HG03095 (cell line): ENCODE measurements around the gene TMEM179.
"Not testable (repeated sequence)": the region's sequence is repeated elsewhere in the genome, so short reads cannot be mapped to it uniquely, and the experiment has no call there.

Experiments used
- ATAC-seq: cut with Tn5 transposase; IDR thresholded peaks from one replicate; pipeline ENCODE4 v1.9.1; 2021; ENCODE audit warnings: moderate library complexity; ENCODE audit not compliant: unreplicated experiment

TMEM179 gene

DNA sequence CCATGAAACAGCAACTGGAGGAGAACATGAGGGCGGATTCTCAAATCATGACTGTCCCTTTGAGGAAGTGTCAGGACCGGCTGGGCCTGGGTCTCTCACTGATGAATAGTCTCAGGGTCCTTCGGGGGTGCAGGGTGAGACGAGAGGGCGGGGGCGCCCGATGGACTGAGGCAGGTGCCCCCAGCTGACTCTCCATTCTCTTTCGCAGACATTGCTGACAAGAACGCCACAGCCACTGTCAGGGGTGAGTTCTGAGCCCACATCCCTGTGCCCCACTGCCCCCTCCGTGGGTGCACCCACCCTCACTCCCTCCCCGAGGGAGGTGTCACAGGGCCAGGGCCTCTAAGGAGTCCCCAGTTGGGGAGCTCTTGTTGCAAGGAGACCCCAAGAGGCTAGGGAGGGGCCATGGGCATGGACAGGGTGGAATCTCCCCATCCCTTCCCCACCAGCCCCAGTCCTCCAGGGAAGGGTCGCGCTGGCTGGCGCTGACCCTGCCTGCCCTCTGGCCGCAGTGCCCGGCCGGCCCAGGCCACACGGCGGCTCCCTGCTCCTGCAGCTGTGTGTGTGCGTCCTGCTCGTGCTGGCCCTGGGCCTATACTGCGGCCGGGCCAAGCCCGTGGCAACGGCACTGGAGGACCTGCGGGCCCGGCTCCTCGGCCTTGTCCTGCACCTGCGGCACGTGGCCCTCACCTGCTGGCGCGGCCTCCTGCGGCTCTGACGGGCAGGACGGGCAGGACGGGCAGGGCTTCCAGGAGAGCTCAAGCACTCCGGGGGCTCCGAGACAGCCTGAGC, 16.3 kb downstream of the TMEM179 start:
- ATAC-seq = no peak

DNA sequence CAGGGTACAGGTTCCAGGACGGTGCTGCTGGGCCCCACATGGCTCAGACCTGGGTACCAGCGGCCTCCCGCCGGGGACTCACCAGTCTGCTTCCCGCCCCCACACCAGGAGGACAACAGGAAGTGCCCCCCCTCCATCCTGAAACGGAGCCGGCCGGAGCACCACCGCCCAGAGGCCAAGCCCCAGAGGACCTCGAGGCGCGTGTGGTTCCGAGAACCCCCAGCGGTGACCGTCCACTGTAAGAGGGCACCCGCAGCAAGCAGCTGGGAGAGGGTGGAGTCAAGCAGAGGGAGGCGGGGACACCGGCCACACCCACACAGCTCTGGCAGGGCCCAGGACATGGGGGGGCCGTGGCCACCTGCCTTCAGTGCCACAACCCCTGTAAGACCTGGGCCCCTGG, 16.9 kb downstream of the TMEM179 start:
- ATAC-seq = no peak

DNA sequence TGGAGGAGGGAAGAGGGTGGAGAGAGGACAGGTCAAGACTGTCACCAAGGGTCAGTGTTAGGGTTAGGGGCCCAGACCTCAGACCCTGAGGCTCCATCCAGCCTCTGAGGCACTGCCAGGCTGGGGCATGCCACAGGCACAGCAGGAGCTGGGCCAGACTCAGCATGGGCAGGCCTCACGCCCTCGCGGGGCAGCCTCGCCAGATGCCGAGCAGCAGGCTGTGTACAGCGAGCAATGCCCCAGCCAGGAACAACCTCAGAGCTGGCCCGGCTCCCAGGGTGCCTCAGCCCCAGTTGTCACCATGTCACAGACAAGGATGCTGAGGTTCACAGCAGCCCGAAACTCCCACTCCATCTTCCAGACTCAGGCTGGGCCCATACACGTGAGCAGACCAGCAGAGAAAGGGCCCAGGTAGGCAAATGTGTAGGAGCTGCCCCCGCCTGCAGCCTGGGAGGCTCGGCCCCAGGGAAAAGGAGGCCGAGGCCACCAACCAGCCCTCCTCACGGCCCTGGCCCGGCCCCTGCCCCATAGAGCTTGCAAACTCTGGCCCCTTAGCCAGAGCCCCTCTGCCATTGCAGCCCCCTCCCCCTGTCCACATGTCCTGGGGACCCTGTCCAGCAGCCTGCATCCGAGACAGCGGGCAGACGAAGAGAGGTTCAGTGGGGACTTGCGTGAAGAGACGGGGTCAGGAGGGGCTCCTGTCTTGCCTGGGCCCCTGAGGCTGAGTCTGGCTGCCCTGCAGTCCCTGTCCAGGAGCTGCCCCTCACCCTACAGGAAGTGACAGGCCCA, 17.5 kb downstream of the TMEM179 start:
- no peak for ATAC-seq

DNA sequence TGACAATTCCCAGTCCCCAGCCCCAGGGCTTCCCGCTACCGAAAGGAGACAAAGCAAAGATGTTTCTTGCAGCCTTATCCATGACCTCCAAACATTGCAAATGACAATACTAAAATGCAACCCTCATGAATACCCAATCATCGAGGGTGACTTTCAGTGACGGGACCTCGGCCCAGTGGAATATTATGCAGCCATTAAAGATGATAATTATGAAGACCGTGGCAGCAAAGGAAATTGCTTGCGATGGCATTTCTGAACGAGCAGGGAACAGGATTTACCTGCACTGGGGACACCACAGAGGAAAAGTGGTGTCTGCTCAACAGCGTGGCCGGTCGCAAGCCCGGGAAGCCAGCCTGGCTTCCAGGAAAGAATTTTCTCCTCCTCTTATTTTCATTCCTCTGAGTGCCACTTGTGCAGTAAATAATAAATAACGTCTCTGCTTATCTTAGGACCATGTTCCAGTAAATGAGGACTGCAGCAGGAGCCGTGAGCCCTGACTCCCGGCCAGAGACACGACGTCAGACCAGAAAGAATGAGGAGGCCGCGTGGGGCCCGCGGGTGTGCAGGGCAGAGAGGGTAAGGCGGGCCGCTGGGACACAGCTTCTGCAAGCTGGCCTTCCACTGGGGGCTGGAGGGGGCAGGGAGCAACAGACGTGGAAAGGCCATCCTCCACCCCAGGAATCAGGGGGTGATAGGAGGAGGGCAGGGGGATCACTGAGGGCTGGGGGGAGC, 18.4 kb downstream of the TMEM179 start:
- no peak for ATAC-seq

DNA sequence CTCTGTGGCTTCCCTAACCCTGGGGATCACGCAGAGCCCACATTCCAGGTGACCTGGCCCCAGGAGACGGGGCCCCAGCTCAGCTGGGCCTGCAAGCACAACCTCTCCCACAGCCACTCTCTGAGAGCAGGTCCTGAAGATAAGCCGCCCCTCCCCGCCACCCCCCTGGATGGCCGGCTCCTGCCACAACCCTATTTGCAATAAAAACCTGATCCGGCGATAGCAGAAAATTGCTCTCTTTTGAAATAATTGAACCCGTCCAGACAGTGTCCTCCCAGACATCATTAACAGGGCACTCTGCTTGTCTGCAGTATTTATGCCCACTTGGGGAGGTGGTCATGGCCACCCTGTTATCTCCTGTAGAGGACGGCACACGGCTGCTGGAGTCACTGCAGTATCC, 20.0 kb downstream of the TMEM179 start:
- no peak for ATAC-seq

DNA sequence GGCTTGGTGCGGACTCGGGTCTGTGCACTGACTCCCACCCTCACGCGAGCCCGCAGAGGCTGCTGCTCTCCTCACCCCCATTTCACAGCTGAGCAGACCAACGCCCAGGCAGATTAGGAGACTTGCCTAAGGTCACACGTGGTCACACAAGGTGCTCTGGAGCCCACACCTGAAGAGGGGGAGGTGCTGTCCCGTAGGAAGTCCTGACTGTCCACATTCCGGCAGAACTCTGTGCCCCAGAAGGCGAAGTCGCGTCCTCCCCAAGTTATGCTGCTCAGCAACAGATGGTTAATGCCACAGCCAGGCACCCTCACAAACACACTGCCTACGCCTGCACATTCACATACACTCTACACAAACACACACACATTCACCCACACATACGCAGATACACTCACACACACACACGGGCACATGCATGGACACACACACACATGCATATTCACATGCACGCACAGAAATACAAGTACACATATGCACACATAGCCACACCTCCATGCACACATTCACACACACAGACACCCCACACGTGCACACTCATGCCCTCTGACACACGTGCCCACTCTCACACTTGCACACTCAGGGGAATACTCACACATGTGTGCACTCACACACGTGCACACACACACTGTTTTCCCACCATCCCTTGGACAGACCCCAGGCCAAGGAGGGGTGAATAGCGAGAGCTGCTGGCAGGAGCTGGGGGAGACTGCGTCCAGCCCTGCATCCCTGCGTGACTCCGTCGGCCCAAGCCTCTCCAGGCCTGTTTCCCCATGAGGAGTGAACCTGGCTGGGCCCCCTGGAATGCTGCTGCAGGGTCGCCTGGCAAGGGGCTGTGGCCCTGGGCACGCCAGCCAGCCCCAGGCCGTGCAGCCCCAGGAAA, 20.9 kb downstream of the TMEM179 start:
- ATAC-seq = no peak

DNA sequence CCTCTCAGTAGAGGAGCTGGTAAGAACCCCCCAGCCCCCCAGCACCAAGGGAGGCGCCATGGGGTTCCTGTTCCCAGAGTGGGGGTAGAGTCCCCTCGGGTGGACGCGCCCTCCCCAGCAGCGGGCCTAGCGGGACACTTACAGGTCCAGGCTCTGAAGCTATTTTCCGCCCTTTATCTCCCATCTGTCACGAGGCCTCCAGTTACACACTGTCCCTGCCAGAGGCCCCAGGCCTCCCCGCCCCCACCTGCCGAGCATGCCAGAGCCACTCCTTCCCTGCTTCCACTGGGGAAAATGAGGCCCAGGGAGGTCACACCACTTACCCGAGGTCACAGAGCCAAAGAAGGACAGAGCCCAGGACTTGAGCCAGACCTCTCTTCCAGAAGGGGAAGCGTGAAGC, 21.9 kb downstream of the TMEM179 start:
- no peak for ATAC-seq

DNA sequence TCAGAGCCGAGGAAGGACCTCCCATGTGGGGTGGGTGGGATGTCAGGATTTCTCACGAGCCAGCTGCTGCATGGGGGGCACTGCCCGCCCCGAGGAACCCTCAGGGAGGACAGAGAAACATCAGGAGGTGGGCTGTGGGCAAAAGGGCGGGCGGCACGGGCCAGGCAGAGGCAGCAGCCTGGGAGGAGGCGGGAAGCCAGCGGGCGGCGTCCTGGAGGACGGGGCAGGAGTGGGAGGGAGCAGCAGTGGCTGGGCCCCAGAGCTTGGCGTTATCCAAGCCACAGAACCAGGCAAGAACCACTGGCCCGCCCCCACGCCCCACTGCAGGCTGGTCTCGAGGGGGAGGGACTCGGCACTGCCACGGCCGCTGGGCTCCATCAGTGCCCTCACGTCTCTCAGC, 22.6 kb downstream of the TMEM179 start:
- no peak for ATAC-seq

DNA sequence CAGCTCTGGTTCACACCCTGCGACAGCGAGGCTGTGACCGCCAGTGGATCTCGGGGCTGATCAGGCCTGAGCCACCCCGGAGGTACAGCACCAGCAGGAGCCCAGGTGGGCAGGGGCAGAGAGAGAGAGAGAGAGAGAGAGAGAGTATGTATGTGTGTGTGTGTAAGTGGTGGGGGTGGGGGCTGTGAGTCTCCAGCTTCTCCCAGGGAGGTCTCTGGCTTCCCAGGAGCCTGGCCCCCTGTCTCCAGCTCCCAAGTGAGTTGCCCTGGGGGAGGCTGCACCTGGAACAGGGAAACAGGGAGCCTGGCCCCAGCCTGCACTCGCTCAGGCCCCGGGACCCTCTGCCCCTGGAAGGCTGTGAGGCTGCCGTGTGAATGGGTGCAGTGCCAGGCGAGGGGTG, 23.1 kb downstream of the TMEM179 start:
- ATAC-seq = no peak

DNA sequence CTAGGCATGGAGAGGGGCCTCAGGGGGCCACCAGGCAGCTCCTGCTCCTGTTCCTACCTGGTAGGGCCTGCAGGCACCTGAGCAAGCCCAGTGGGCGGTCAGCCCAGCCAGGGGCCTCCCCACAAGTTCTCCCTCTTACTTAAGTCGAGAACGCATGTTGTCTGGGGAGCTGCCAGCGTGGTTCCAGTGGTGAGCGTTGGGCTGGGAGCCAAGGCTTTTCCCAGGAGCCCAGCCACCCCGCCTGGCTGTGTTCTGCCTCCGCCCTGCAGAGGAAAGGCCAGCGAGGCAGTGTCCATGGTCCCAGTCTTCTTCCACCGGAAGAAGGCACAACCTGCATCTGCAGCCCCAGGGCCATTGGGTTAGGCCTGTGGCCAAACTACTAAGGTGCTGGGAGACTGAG, 23.6 kb downstream of the TMEM179 start:
- no peak for ATAC-seq

DNA sequence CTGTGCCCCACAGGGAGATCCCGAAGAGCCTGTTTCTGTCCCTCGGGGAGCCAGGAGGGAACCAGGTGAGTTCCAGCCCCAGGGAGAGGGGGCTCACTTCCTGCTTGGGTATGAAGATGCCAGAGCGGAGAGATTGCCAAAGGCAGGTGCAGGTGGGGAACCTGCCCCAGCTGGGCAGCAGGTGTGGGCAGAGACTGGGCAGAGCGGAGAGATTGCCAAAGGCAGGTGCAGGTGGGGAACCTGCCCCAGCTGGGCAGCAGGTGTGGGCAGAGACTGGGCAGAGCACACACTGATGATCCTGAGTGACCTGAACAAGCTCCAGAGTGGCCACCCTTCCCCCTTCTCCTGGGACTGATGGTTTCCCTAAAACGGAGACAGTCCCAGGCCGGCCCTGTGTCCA, 24.6 kb downstream of the TMEM179 start:
- not testable (repeated sequence) for ATAC-seq

DNA sequence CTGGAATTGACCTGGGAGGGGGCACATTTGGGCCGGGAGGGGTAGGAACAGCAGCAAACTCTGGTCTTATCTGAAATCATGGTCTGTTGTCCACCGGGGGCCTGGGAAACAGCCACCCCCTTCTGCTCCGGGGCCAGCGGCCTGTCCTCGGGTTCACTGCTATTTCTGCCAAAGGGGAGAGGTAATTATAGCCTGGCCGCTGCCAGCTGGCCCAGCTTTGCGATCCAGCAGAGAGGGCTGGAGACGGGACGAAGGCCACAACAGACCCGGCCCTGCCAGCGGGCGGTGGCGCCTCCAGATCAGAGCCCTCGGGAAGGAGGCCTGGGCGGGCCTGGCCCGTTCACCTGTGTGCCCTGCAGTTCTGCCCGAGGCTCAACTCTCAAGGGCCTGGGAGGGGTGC, 25.1 kb downstream of the TMEM179 start, which contains the start of gene C14orf180:
Gene C14orf180 (plus strand): TSS at position 258 of the 400 bp plus-strand sequence. CDS start 6,667 bp downstream, outside the sequence.
- no peak for ATAC-seq

DNA sequence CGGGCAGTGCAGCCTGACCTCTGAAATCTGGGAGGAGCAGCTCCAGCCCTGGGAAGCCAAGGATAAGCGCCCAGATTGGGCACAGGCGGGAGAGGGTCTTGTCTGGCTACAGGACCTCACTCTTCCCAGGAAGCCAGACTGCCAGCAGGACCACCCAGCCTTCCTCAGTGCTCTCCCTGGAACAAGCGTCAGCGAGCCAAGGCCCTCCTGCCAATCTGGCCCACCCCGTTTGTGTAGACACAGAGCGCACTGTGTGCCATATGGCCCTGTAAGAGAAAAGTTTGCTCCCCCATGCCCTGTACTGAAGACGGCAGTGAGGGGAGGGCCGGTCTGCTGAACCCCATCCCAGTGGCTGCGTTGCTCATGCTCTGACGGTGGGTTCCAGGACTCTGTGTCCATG, 26.3 kb downstream of the TMEM179 start:
- ATAC-seq = no peak

DNA sequence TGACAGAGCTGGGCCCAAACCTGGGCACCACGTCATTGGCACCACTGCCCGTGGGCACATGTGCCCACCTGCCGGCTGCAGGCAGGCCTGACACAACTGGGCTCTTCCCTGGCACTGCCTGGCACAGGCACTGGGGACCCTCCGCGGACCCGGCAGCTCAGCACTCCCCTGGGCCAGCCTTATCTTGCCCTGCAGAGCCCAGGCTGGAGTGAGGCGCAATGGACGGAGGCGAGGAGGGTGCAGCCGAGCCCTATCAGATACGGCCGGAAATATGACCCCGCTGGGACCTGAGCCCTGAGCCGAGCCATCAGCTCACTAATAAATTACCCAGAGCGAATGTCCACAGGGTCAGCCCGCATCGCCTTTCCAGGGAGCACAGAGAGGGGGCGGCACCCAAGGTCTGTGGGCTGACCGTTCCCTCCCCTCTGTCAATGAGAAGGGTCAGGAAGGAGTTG, 26.7 kb downstream of the TMEM179 start:
- no peak for ATAC-seq

DNA sequence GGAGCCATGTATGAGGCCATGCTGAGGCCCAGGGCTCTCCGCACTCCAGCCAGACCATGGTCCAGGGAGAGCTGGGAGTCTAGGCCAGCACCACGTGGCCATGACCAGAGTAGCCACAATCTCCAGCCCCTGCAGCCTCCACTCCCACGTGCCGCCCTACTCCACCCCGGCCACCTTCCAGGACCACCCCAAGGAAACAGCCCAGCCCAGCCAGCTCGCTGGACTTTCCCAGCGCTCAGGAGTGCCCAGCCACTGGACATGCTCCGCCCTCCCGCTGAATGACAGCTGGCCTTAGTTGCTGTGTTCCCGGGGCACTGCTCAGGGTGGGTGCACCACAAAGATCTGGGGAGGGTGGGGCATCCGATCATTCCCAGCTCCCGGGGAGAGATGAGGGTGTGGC, 27.1 kb downstream of the TMEM179 start:
- no peak for ATAC-seq

DNA sequence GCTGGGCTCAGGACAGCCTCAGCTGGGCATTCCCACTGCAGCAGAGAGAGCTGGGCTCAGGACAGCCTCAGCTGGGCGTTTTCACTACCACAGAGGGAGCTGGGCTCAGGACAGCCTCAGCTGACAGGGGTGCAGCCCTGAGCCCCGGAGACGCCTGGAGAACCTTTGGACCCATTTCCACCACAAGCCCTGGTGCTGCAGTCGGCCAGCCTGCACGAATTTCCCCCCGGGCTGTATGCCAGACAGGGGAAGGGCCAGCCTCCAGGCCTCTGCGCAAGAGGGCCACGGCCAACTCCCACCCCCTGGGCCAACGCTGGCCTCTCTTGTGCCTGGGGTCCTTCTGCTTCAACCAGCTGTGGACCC, 27.6 kb downstream of the TMEM179 start:
- no peak for ATAC-seq

DNA sequence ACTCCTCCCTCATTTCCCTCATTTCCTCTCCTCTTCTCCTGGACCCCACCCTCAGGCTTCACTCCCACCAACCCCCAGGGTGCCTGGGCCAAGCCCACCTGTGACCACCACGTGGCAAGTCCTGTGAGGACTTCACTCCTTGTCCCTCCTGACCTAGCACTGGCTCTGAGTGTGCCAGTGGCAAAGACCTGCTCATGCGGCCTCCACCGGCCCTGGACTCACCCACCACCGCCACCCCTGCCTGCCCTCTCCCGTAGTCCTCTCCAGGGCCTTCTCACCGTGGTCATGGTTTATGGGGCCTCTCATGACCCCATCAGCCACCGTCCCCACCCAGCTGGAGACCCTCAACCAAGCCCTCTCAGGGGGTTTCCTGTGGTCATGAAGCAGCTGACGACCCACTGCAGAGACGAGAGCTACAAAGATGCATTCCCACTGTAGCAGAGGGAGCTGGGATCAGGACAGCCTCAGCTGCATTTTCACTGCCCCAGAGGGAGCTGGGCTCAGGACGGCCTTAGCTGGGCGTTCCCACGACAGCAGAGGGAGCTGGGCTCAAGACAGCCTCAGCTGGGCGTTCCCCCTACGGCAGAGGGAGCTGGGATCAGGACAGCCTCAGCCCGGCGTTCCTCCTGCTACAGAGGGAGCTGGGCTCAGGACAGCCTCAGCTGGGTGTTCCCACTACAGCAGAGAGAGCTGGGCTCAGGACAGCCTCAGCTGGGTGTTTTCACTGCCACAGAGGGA, 28.2 kb downstream of the TMEM179 start:
- ATAC-seq = no peak

DNA sequence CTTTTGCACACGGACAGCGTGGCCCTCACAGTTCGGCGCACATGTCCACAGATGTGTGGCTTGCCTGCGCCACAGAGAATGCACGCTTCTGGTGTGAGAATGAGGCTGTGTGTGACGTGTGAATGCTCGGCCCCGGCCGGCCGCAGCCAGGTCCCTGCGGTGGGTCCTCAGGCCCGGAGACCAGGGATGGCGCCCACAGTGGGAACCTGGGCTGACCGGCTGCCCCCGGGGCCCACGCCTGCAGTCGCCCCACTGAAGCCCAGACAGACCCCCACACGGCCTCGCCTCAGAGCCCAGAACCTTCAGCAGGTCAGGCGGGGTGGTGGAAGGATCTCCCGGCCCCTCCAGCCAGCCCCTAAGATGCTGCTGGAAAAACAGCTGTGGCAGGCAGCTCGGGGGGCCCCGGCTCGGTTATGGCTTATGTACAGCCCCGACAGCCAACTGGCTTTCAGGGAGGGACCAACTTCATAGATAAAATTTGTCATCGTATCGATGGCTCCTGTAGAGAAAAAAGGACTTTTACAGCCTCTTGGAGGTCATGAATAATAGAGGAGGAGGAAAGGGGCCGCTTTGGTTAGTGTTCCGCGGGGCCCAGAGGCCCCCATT, 29.5 kb downstream of the TMEM179 start:
- no peak for ATAC-seq

DNA sequence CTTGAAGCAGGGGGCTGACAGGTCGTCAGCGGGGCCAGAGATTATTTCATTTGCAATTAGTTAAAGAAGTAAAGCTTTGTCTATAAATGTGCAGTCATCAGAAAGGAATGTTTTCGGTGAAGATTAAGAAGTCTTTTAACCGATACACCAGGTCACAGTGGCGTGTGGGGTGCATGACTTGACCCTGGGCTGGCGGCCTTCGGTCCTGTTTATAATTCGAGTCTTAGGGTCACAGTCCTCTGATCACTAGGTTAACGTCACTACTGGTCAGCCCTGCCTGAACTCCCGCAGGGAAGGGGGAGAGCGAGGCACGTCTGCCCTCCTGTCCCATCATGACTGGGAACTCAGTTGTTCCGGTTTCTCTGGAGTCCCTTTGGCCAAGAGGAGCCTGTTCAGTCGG, 30.0 kb downstream of the TMEM179 start:
- ATAC-seq = no peak
